T-cell (primary cell): ENCODE results near the gene PROX2. TPM values are rescaled to one million over a fixed set of nuclear protein-coding genes. Genes with fewer than 3 reads are reported as not detected.
A peak's percentile ranks its signal among the peaks of the same experiment; 100 is the strongest.

Experiments used
- ATAC-seq, 4 experiments: fragments of 200-7000 bp in 3 of 4; fragments of 150-1000 bp in 1 of 4; cut with Tn5 transposase; replicated peaks in 1 of 4; 1 replicate in 3 of 4; 2 replicates in 1 of 4; pipeline ENCODE4 v1.10.0; 2021; ENCODE audit warnings: moderate library complexity in 3 of 4, mild to moderate bottlenecking in 2 of 4, moderate number of reproducible peaks in 1 of 4
- CTCF ChIA-PET, 2 donors: fragments of 300-600 bp; sonication (Branson Sonifier 250); formaldehyde crosslinking; loops; one replicate each; lab custom pipeline; 2022; ENCODE audit warnings: antibody characterized with exemption in 2 of 2; lab: Charles Lee
- POLR2A ChIA-PET, 2 donors: fragments of 300-600 bp; sonication (Branson Sonifier 250); formaldehyde crosslinking; loops; one replicate each; lab custom pipeline; 2022; ENCODE audit warnings: antibody characterized with exemption in 2 of 2; lab: Charles Lee
- DNase-seq, 35 experiments: peaks; one replicate each; pipeline versions ENCODE4 v3.0.0 to v3.0.0-alpha.2; 2013 to 2023
- H3K27ac ChIP-seq: one replicate; pipeline ENCODE4 v1.5.1; 2013; ENCODE audit warnings: low read length
- H3K27me3 ChIP-seq, 2 experiments: replicated peaks in 1 of 2; 1 replicate in 1 of 2; 2 replicates in 1 of 2; pipeline versions ENCODE4 v1.6.1 to v1.7.0; 2013; ENCODE audit warnings: low read length in 1 of 2, mixed read lengths in 1 of 2; ENCODE audit not compliant: control insufficient read depth in 2 of 2, insufficient read depth in 2 of 2; ENCODE audit errors: extremely low read depth in 1 of 2
- H3K36me3 ChIP-seq, 2 donors: 1 replicate in 1 of 2; 2 replicates in 1 of 2; pipeline versions ENCODE4 v1.6.1 to v1.7.0; 2013; ENCODE audit warnings: low read length in 1 of 2; ENCODE audit not compliant: control insufficient read depth in 2 of 2, insufficient read depth in 1 of 2; ENCODE audit errors: extremely low read depth in 1 of 2
- H3K4me1 ChIP-seq, 2 experiments: 1 replicate in 1 of 2; 2 replicates in 1 of 2; pipeline versions ENCODE4 v1.6.1 to v1.7.0; 2013; ENCODE audit warnings: low read length in 2 of 2, mixed read lengths in 1 of 2; ENCODE audit not compliant: insufficient read depth in 2 of 2, control insufficient read depth in 1 of 2; ENCODE audit errors: extremely low read depth in 1 of 2
- H3K4me3 ChIP-seq, 2 donors: 1 replicate in 1 of 2; 2 replicates in 1 of 2; pipeline versions ENCODE4 v1.5.1 to v1.7.0; 2013; ENCODE audit warnings: mild to moderate bottlenecking in 2 of 2, low read length in 1 of 2, moderate library complexity in 1 of 2; ENCODE audit not compliant: control insufficient read depth in 1 of 2; ENCODE audit errors: extremely low read depth in 1 of 2
- H3K9me3 ChIP-seq: 2 replicates; pipeline ENCODE4 v1.7.0; 2013
- H3K27ac Mint-ChIP-seq, 2 donors: one replicate each; pipeline ENCODE4 v1.8.0; 2020 to 2021; ENCODE audit warnings: mild to moderate bottlenecking in 2 of 2, mixed read lengths in 2 of 2
- H3K27me3 Mint-ChIP-seq, 2 donors: one replicate each; pipeline ENCODE4 v1.8.0; 2021 to 2022; ENCODE audit warnings: mixed read lengths in 2 of 2
- H3K36me3 Mint-ChIP-seq: one replicate; pipeline ENCODE4 v1.8.0; 2021; ENCODE audit warnings: mixed read lengths
- H3K4me1 Mint-ChIP-seq, 3 donors: one replicate each; pipeline ENCODE4 v1.8.0; 2020 to 2022; ENCODE audit warnings: mixed read lengths in 3 of 3, mild to moderate bottlenecking in 1 of 3
- H3K4me3 Mint-ChIP-seq, 3 donors: one replicate each; pipeline ENCODE4 v1.8.0; 2020 to 2022; ENCODE audit warnings: mild to moderate bottlenecking in 3 of 3, mixed read lengths in 3 of 3, moderate library complexity in 3 of 3
- H3K9me3 Mint-ChIP-seq, 3 donors: one replicate each; pipeline ENCODE4 v1.8.0; 2020 to 2022; ENCODE audit warnings: mixed read lengths in 3 of 3
- WGBS: methylation state at CpG from one replicate; pipeline ENCODE4 v1.1.5; 2013; ENCODE audit warnings: missing lambda C conversion rate; ENCODE audit not compliant: insufficient coverage; 5-methylcytosine and 5-hydroxymethylcytosine counted together
- total RNA-seq, 35 experiments: library from RNA in 6 of 35; stranded (reverse) in 6 of 35; fragments of 120-200 nt in 1 of 35; gene quantifications; one replicate each; pipeline versions ENCODE4 v1.2.1 to v1.2.4 and lab custom pipeline; 2013 to 2026

Gene PROX2
- total RNA-seq, 5 donors from 2014 or later (not counting 1 experiment from before 2014, with no cell fraction given) = 0.10 to 0.12 TPM; not detected in 3

GRCh38 chr14:74898694-74899093 is 22.7 kb upstream of the PROX2 start:
- Mint-ChIP-seq H3K36me3 (peaks cover 76% of the 10 kb centered on the region), H3K4me3 (no peak overlapping the region), H3K27ac (peak overlapping the region in 1 of 2 donors; percentile 11), H3K4me1 (peaks cover 0 to 5% (median 0%) of the 10 kb centered on the region in 3 donors), H3K27me3 (no peaks in the 10 kb centered on the region), H3K9me3 (no peaks in the 10 kb centered on the region)
- CTCF ChIA-PET = no interaction called here
- no peak for ATAC-seq
- Histone ChIP-seq H3K4me3 (no peak overlapping the region), H3K27me3 (no peaks in the 10 kb centered on the region), H3K36me3 (peaks cover 23 to 98% of the 10 kb centered on the region in 2 donors), H3K27ac (no peak overlapping the region), H3K4me1 (no peaks in the 10 kb centered on the region), H3K9me3 (no peaks in the 10 kb centered on the region)
- WGBS = 94% methylated on average over 3 of the region's 5 CpGs
- DNase-seq = no peak
- POLR2A ChIA-PET = no interaction called here

GRCh38 chr14:74898083-74898482 is 22.1 kb upstream of the PROX2 start:
- no peaks in the 10 kb centered on the region for H3K27me3 Mint-ChIP-seq

DNA sequence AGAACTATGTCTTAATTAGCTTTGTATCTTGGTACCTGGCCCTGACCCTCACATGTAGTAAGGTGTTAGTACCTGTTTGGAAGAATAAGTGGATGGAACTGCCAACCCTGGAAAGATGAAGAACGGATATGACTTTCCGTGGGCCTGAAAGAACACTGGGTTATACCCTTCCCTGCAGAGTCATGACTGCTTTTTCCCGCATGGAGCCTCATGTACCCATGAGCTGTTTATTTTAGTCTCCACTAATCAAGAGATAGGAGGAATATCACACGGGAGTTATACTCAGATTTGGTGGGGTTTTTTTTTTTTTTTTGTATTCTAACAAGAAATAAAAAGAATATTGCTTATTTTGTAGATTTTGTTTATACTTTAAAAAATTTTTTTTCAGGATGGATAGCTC is 21.7 kb upstream of the PROX2 start:
- ATAC-seq = no peak
- 100% methylated on average over 1 of the region's 4 CpGs for WGBS
- H3K4me1 ChIP-seq = no peaks in the 10 kb centered on the region
- Mint-ChIP-seq H3K4me1 (peaks cover 0 to 5% (median 0%) of the 10 kb centered on the region in 3 donors), H3K27ac (no peak overlapping the region), H3K36me3 (peaks cover 80% of the 10 kb centered on the region), H3K27me3 (no peaks in the 10 kb centered on the region), H3K4me3 (no peak overlapping the region), H3K9me3 (no peaks in the 10 kb centered on the region)
- no peak for DNase-seq
- CTCF ChIA-PET = interaction anchor here (0.6 to 1.7 kb wide), 6 partner anchors 8 to 986 kb away, joined by 3 to 5 read pairs (median 3); no protein-coding TSS in a partner anchor
- POLR2A ChIA-PET = interaction anchor here (0.6 to 0.7 kb wide), 2 partner anchors 20 to 127 kb away, joined by 7 to 8 read pairs; no protein-coding TSS in a partner anchor
- no peaks in the 10 kb centered on the region for H3K9me3 ChIP-seq
- peaks cover 20 to 100% of the 10 kb centered on the region in 2 donors for H3K36me3 ChIP-seq
- no peak overlapping the region for H3K4me3 ChIP-seq
- no peak overlapping the region for H3K27ac ChIP-seq
- H3K27me3 ChIP-seq = no peaks in the 10 kb centered on the region

More at GRCh38 chr14:74898083-74898482, 22.1 kb upstream of the PROX2 start:
- ATAC-seq = no peak
- Mint-ChIP-seq H3K4me1 (peaks cover 0 to 5% (median 0%) of the 10 kb centered on the region in 3 donors), H3K9me3 (no peaks in the 10 kb centered on the region), H3K36me3 (peaks cover 79% of the 10 kb centered on the region), H3K4me3 (no peak overlapping the region), H3K27ac (no peak overlapping the region)
- Histone ChIP-seq H3K9me3 (no peaks in the 10 kb centered on the region), H3K4me3 (no peak overlapping the region), H3K27me3 (no peaks in the 10 kb centered on the region), H3K27ac (no peak overlapping the region), H3K4me1 (no peaks in the 10 kb centered on the region), H3K36me3 (peaks cover 22 to 100% of the 10 kb centered on the region in 2 donors)
- POLR2A ChIA-PET = interaction anchor here (0.6 to 0.7 kb wide), 2 partner anchors 20 to 127 kb away, joined by 7 to 8 read pairs; no protein-coding TSS in a partner anchor
- CTCF ChIA-PET = interaction anchor here (0.6 to 1.7 kb wide), 6 partner anchors 8 to 986 kb away, joined by 3 to 5 read pairs (median 3); no protein-coding TSS in a partner anchor
- no peak for DNase-seq
- no CpG with 5 or more reads among the region's 2 CpGs for WGBS

DNA sequence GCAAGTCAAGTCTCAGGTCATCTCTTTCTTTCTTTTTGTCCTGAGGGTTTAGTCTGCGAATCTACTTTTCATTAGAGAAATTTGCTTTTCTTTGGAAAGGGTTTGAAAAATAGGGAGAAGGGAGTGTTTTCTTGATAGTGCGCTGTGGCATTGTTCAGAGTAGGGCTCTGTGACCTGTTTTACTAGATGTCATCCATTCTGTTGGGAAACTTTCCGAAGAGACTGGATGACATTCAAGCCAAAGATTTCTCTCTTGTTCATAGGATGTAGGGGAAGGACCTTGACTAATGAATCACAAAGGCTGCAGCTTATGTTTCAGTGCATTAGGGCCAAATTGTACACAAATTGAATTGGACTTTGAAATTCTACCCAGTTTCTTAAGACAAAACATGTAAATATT is 20.5 kb upstream of the PROX2 start:
- no peaks in the 10 kb centered on the region for H3K9me3 Mint-ChIP-seq
- peaks cover 0 to 5% (median 0%) of the 10 kb centered on the region in 3 donors for H3K4me1 Mint-ChIP-seq
- H3K27ac Mint-ChIP-seq = peak overlapping the region in 1 of 2 donors; percentile 7
- Histone ChIP-seq H3K4me3 (no peak overlapping the region), H3K27ac (no peak overlapping the region), H3K9me3 (no peaks in the 10 kb centered on the region), H3K36me3 (peaks cover 22 to 100% of the 10 kb centered on the region in 2 donors), H3K4me1 (no peaks in the 10 kb centered on the region), H3K27me3 (no peaks in the 10 kb centered on the region)
- peaks cover 76% of the 10 kb centered on the region for H3K36me3 Mint-ChIP-seq
- H3K4me3 Mint-ChIP-seq = no peak overlapping the region
- WGBS = 90% methylated on average over 1 of the region's 3 CpGs
- ChIA-PET CTCF (interaction anchor here in 1 of 2 donors (0.9 to 1.7 kb wide), 2 partner anchors 9 to 35 kb away, joined by 4 read pairs; no protein-coding TSS in a partner anchor), POLR2A (no interaction called here)
- ATAC-seq (no peak), DNase-seq (no peak)
- H3K27me3 Mint-ChIP-seq = no peaks in the 10 kb centered on the region

- Mint-ChIP-seq H3K4me3 (no peak overlapping the region), H3K27ac (peak overlapping the region in 1 of 2 donors; percentile 69)
- no CpG with 5 or more reads among the region's 4 CpGs for WGBS
These were observed 17.7 kb upstream of the PROX2 start for GRCh38 chr14:74893614-74894091.

GRCh38 chr14:74892745-74893144 is 16.8 kb upstream of the PROX2 start:
- Mint-ChIP-seq H3K36me3 (peaks cover 62% of the 10 kb centered on the region), H3K4me3 (no peak overlapping the region), H3K9me3 (no peaks in the 10 kb centered on the region), H3K4me1 (peaks cover 12 to 20% (median 12%) of the 10 kb centered on the region in 3 donors), H3K27ac (no peak overlapping the region), H3K27me3 (no peaks in the 10 kb centered on the region)
- no peak for DNase-seq
- ChIA-PET CTCF (interaction anchor here (0.6 to 2.0 kb wide), 7 partner anchors 10 to 394 kb away, joined by 3 to 12 read pairs (median 3); partner anchors contain the start of genes DLST (in 1 of the 2) and PROX2 (in 1 of the 2)), POLR2A (interaction anchor here (0.6 to 0.8 kb wide), 3 partner anchors 10 to 17 kb away, joined by 3 to 4 read pairs (median 3); partner anchors contain the start of gene PROX2 (in 1 of the 2))
- Histone ChIP-seq H3K4me3 (no peak overlapping the region), H3K36me3 (peaks cover 12 to 89% of the 10 kb centered on the region in 2 donors), H3K9me3 (no peaks in the 10 kb centered on the region), H3K27ac (no peak overlapping the region), H3K4me1 (peaks cover 2 to 7% of the 10 kb centered on the region in 2 experiments), H3K27me3 (no peaks in the 10 kb centered on the region)
- ATAC-seq = no peak
- WGBS = 75% methylated on average over 3 of the region's 5 CpGs

More at GRCh38 chr14:74893614-74894091, 17.7 kb upstream of the PROX2 start:
- no peaks in the 10 kb centered on the region for H3K9me3 Mint-ChIP-seq
- peaks cover 69% of the 10 kb centered on the region for H3K36me3 Mint-ChIP-seq
- ChIA-PET CTCF (interaction anchor here (1.1 to 2.0 kb wide), 5 partner anchors 12 to 33 kb away, joined by 3 to 12 read pairs (median 6); partner anchors contain the start of gene DLST (in 1 of the 2)), POLR2A (no interaction called here)
- no peaks in the 10 kb centered on the region for H3K9me3 ChIP-seq
- H3K27me3 ChIP-seq = no peaks in the 10 kb centered on the region
- ATAC-seq (no peak), DNase-seq (no peak)
- H3K4me1 Mint-ChIP-seq = peaks cover 2 to 11% (median 3%) of the 10 kb centered on the region in 3 donors
- no peaks in the 10 kb centered on the region for H3K27me3 Mint-ChIP-seq
- no peak overlapping the region for H3K27ac ChIP-seq
- H3K36me3 ChIP-seq = peaks cover 12 to 98% of the 10 kb centered on the region in 2 donors
- H3K4me1 ChIP-seq = peaks cover 0 to 2% of the 10 kb centered on the region in 2 experiments
- no peak overlapping the region for H3K4me3 ChIP-seq
